HL-60/S4 treated with retinoic acid at 250 ng/mL for 4 days and 3 days (cell line): Measurements from ENCODE around the gene CASZ1.

ENCODE experiments used
- in situ Hi-C: fragments of 300-500 bp; cut with MboI; formaldehyde crosslinking; loops from 2 replicates; pipeline ENCODE4 v1.7.0; 2022; ENCODE audit warnings: low sequenced_read_pairs

The CASZ1 gene

DNA sequence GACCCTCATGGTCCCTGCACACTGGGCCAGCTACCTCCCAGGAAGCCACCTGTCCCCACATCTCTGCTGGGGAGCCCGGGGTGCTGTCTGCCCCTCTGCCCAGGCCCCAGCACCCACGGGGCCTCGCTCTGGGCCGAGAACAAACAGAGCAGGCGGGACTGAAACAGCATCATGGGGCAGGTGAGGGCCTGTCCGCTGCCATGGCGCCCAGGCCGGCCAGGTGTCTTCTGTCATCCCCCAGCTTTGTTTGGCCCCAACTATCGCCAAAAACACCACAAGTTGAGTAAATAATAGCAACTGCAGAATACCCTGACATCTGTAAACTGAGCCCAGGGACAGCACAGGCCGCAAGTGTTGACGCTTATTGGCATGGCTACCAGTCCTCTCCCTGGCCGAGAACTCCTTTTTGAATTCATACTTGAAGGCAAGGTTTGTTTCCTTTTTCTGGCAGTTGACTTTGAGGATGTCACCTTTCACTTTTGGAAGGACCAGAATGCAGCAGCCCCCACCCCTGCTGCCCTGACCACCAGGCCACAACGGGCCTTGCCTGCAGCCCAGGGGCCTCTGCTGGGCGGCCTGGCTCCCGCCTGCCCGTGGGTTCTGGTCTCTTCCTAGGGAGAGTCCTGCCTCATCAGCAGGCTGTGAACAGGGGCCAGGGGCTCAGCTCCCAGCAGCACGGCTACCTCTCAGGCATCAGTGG, 152.7 kb downstream of the CASZ1 start:
- in situ Hi-C loops, result no loop called here

DNA sequence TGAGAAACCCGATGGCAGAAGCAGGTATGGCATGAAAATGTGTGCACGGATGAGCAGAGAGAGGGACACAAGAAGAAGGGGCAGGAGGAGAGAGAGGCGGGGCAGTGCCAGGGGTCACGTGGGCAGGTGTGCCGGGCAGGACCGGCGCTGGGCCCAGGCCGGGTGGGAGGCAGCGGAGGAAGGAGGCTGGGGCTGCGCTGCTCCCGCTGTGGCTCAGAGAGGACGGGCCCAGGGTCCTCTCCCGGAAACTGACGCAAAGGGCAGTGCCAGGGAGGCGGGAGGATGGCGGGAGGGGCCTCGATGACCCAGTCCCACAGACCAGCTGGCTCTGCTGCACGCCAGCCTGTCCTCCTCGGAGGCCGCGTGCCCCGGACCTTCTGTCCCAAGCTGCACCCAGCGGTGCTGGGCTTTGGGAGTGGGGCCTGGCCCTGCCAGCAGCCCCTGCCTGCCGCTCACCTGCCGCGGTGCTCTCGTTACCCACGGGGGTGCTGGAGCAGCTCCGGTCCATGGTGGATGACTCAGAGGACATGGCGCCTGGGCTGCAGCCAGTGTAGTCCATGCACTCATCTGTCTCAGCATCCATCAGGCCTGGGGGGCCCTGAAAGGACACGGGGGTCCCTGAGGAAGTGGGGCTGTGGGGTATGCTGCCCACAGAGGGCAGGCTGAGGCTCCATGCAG, 153.9 kb downstream of the CASZ1 start:
- in situ Hi-C loops, result no loop called here

GRCh38 chr1:10641976-10642375, 154.5 kb downstream of the CASZ1 start:
- in situ Hi-C loops, result no loop called here

- in situ Hi-C loops, result no loop called here
Measured at GRCh38 chr1:10640843-10641553, 155.4 kb downstream of the CASZ1 start.

GRCh38 chr1:10639775-10640578, 156.5 kb downstream of the CASZ1 start:
- in situ Hi-C loops, result no loop called here

GRCh38 chr1:10639011-10639774, 157.3 kb downstream of the CASZ1 start:
- in situ Hi-C loops, result no loop called here

DNA sequence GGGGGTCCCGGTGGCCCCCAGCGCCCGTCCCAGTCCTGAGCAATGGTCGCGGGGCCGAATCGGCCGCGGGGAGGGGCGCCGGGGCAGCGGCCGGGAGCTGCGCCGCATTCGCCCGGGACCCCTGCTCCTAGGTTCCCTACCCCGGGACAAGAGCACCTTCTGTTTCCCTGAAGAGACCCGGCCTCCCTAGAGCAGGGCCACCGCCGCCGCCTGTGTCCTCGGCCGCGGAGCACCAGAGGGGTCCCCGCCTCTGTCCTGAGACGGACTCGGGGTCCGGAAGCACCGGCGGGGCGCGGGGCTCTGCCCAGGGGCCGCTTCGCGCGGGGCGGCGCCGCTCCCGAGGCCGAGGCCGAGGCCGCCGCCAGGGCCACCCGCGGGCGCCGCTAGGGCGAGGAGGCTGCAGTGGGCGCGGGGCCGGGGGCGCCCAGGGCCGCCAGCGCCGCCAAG, 157.9 kb downstream of the CASZ1 start:
- in situ Hi-C loops, result no loop called here

DNA sequence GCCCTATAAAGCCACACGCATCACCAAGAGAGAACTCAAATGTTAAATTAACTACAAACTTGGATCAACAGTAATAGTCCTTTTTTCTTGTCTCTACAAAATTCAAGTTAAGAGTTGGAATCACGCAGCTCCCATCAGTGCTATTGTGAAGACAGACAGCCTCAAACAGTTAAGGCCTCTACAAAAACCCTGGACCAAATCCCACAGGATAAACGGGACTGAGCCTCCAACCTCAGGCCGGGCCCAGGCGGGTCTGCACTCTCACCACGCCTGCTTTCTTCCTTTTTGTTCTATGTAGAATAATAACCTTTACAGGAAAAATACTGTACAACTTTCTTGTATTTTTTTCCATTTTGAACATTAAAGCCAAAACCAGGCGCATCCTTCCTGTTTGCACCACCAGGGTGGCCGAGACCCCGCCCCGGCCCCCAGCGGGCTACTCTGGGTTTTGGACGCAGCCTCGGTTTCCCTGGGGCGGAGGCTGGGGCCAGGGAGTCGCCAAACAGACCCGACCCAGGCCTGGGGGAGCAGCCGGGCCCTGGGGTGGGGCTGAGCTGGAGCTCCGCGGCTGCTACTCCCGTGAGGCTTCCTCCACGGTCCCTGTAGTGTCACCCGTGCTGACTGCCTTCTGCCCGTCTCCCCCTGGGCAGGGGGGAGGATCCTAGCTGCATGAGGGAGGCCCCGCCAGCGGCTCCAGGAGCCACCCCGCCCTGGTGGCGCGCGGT, 158.4 kb downstream of the CASZ1 start:
- in situ Hi-C loops, result no loop called here

DNA sequence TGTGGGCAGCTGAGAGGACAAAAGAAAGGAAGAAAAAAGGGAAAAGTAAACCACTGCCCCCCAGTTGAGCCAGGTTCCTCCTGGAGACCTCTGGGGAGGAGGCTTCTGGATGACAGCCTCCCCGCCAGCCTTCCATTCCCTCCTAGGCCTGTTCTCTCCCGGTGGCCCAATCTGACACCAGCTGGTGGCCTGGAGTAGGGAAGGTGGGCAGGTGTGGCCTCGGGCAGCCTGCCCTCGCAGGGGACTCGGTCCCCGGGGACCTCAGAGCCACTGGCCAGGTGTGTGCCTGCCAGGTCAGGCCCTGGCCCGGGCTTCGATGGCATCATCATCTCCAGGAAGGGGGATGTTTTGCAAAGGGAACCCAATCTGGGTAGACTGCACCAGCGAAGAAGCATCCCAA, 159.0 kb downstream of the CASZ1 start:
- in situ Hi-C loops, result no loop called here

- in situ Hi-C loops, result no loop called here
Measured at GRCh38 chr1:10635992-10636391, 160.5 kb downstream of the CASZ1 start.

- in situ Hi-C loops, result no loop called here
Measured at GRCh38 chr1:10635085-10635896, 161.2 kb downstream of the CASZ1 start.

- in situ Hi-C loops, result no loop called here
Measured at GRCh38 chr1:10634428-10635084, 161.9 kb downstream of the CASZ1 start.

DNA sequence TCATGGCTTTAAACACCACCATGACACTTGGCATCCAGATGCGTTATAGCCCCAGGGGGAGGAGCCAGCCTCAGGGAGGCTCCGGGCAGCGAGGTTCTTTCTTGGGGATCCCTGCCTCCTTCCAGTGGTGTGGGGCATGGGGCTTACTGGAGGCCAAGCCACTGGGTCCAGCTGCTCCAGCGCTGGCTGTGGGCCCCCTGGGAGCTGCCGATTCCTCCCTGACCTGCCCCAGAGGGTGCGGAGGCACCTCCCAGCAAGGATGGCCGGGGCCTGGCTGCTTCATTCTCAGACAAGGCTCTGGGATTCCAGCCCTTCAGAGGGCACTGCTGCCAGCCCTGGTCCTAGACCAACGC, 162.4 kb downstream of the CASZ1 start:
- in situ Hi-C loops, result no loop called here

DNA sequence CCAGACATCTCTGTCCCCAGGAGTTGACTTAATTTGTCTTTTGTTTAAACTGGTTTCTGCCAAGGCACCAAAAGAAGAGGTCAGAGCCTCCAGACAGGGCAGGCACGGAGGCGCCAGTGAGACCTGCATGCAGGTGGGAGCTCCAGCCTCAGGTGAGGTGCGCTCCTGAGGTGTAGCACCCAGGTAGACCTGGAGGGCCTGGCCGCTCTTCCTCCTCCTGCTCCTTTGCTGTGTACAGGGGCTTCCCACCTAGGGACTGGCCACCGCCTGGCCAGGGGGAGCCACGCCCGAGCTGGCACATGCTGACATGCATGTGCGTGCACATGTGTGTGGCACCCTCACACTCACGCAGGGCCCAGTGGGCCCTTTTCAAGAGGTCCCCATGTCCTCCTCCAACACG, 163.0 kb downstream of the CASZ1 start:
- in situ Hi-C loops, result no loop called here

GRCh38 chr1:10632691-10633090, 163.8 kb downstream of the CASZ1 start:
- in situ Hi-C loops, result no loop called here

DNA sequence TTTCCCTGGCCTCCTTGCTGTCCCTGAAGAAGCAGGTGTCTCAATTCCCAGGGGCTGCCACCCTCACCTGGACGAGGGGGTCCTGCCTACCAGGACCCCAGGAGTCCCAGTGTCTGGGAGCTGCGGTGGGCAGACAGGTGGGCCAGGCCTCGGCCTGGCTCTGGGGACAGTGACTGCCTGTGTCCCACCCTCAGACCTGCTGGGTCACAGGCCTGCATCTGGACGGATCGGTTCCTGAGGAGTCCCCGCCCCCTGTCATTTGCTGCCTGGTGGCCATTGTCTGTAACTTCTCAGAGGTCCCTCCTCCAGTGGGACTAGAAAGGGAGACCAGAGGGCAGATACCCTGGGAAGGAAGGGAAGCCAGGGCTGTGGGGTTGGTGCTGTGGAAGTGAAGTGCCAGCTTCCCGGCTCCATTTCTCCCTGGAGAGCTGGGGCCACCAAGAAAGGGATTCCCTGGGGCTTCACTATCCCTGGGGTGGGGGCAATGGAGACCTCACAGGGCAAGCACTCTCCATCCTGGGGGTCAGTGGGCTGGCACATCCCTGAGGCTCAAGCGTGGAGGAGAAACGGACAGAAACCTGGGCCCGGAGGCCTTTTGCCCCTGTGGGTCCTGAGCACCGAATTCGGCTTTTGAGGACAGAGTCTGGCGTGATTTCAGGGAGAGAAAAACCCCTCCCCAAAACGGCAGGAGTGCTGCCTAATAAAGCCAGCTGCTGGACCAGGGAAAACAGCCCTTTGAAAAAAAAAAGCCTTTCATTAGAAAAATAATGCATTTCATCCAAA, 164.4 kb downstream of the CASZ1 start:
- in situ Hi-C loops, result no loop called here

DNA sequence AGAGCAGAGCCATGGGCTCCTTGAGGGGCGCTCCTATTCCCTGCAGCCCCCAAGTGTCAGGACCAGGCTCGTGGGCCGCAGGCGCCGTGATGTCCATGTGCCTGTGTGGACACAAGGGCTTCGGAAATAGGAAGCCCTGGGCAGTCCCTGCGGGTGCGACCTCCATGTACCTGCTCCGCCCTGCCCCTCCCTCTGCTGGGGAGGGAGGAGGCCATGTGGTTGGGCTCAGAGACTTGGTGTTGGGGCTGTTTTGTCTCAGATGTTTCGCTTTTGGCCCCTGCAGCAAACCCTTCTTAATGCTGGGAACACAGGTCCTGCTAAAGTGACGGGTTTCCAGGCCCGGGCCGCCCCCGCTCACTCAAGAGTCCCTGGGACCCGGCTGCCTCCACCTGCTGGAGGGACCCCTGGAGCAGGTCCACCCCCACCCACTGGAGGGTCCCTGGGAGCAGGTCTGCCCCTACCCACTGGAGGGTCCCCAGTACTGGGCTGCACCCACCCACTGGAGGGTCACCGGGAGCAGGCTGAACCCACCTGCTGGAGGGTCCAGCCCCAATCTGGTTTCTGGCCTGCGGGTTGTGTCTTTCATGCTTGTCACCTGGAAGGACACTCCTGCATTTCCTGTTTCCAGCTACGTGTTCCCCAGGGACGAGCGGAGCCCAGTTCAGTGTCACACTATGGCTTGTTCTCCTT, 165.2 kb downstream of the CASZ1 start:
- in situ Hi-C loops, result no loop called here
